ENCODE measurements around the gene CXCL13. TPM values are rescaled to one million over a fixed set of nuclear protein-coding genes. Genes with fewer than 3 reads are reported as not detected.
A peak's percentile ranks its signal among the peaks of the same experiment; 100 is the strongest.
"Not testable (repeated sequence)": the region's sequence is repeated elsewhere in the genome, so short reads cannot be mapped to it uniquely, and the experiment has no call there.

Gene CXCL13, protein sequence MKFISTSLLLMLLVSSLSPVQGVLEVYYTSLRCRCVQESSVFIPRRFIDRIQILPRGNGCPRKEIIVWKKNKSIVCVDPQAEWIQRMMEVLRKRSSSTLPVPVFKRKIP
- not detected for total RNA-seq

GRCh38 chr4:77605210-77605902 is at the start of gene CXCL13:
CXCL13 (plus strand) TSS chr4:77605820; CDS start chr4:77605866, 46 bp downstream.
- H3K4me3 Mint-ChIP-seq: no peak within 1 kb of the TSS
- H3K27ac Mint-ChIP-seq: no peak within 1 kb of the TSS
- H3K4me1 Mint-ChIP-seq: peaks cover 3% of the 10 kb centered on the region
- H3K36me3 Mint-ChIP-seq: no peaks in the 10 kb centered on the region
- H3K9me3 Mint-ChIP-seq: no peaks in the 10 kb centered on the region
- peaks cover 15% of the 10 kb centered on the region for H3K27me3 Mint-ChIP-seq
- DNase-seq: no peak

DNA sequence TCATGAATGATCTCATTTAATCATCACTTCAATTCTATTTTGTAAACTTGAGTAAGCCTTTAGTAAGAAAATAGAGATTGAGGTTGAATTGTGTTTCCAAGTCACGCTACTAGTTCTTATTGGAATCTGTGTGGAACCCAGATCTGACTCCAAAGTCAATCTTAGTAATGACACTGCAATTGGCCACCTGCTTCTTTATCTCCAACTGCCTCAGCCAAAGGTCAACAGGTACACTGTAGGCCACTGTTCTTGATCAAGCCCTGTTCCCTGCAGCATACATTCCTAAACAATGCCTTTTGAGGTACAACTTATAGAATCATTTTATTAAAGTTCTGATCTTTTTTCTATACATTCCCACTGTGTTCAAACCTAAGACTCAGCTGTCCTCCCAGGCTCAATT is 45.5 kb upstream of the CXCL13 start:
- Mint-ChIP-seq H3K36me3 (no peaks in the 10 kb centered on the region), H3K9me3 (peaks cover 5% of the 10 kb centered on the region), H3K27me3 (peaks cover 18% of the 10 kb centered on the region), H3K4me1 (no peaks in the 10 kb centered on the region), H3K27ac (no peak overlapping the region), H3K4me3 (no peak overlapping the region)
- DNase-seq: no peak

- not testable (repeated sequence) for H3K36me3 Mint-ChIP-seq, H3K9me3 Mint-ChIP-seq, H3K4me1 Mint-ChIP-seq, H3K27ac Mint-ChIP-seq, DNase-seq, H3K4me3 Mint-ChIP-seq
- peaks cover 17% of the 10 kb centered on the region for H3K27me3 Mint-ChIP-seq
Observed at GRCh38 chr4:77561720-77562119, 43.9 kb upstream of the CXCL13 start.

DNA sequence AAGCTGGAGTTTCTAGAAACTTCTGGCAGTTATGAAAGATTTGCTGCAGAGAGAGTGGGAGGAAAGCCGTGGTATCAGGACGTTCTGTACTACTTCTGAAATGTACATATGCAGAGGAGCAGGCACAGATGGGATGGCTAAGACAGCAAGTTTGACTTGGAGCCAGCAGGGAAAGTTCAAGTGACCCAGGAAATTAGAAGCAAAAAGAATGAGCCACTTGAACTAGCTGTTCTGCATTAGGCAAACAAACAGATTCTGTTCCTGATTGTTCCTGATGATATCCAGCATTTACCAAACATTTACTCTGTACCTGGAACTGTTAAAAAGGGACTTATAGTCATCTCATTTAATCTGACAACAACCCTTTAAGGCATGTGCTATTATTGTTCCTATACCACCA is 41.4 kb upstream of the CXCL13 start:
- Mint-ChIP-seq H3K27me3 (peaks cover 34% of the 10 kb centered on the region), H3K4me3 (no peak overlapping the region), H3K4me1 (no peaks in the 10 kb centered on the region), H3K9me3 (peaks cover under 1% of the 10 kb centered on the region), H3K27ac (no peak overlapping the region), H3K36me3 (peaks cover 1% of the 10 kb centered on the region)
- DNase-seq: no peak

DNA sequence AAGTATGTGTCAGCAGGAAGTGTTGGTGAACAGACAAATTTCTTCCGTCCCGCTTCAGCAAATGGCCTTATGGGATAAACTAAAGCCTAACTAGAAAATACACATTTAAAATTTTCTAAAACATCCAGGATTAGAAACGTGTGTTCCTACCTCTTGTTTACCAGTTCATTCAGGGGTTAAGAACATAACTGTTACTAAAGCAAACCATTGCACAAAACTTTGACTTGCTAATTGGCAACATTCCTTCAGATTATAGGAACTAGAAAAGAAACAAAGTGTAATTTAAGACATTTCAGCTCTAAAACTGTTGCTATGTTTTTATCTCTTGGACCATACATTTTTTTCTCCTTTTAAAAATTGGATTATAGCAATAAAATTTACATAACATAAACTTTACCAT is 39.5 kb upstream of the CXCL13 start:
- H3K4me1 Mint-ChIP-seq: no peaks in the 10 kb centered on the region
- no peak overlapping the region for H3K27ac Mint-ChIP-seq
- peaks cover 39% of the 10 kb centered on the region for H3K27me3 Mint-ChIP-seq
- peaks cover 1% of the 10 kb centered on the region for H3K36me3 Mint-ChIP-seq
- no peak overlapping the region for H3K4me3 Mint-ChIP-seq
- no peak for DNase-seq
- H3K9me3 Mint-ChIP-seq: peaks cover 8% of the 10 kb centered on the region

DNA sequence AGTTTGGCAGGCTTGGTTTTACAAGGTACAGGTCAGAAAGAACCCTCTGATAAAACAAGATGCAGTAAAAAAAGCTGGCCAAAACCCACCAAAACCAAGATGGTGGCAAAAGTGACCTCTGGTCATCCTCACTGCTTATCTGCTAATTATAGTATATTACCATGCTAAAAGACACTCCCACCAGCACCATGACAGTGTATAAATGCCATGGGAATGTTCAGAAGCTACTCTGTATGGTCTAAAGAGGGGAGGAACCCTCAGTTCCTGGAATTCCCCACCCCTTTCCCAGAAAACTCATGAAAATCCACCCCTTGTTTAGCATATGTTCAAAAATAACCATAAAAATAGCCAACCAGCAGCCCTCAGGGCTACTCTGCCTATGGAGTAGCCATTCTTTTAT is 38.1 kb upstream of the CXCL13 start:
- H3K36me3 Mint-ChIP-seq: peaks cover 1% of the 10 kb centered on the region
- no peak overlapping the region for H3K27ac Mint-ChIP-seq
- DNase-seq: no peak
- peaks cover 47% of the 10 kb centered on the region for H3K27me3 Mint-ChIP-seq
- no peak overlapping the region for H3K4me3 Mint-ChIP-seq
- no peaks in the 10 kb centered on the region for H3K4me1 Mint-ChIP-seq
- H3K9me3 Mint-ChIP-seq: peaks cover 9% of the 10 kb centered on the region

DNA sequence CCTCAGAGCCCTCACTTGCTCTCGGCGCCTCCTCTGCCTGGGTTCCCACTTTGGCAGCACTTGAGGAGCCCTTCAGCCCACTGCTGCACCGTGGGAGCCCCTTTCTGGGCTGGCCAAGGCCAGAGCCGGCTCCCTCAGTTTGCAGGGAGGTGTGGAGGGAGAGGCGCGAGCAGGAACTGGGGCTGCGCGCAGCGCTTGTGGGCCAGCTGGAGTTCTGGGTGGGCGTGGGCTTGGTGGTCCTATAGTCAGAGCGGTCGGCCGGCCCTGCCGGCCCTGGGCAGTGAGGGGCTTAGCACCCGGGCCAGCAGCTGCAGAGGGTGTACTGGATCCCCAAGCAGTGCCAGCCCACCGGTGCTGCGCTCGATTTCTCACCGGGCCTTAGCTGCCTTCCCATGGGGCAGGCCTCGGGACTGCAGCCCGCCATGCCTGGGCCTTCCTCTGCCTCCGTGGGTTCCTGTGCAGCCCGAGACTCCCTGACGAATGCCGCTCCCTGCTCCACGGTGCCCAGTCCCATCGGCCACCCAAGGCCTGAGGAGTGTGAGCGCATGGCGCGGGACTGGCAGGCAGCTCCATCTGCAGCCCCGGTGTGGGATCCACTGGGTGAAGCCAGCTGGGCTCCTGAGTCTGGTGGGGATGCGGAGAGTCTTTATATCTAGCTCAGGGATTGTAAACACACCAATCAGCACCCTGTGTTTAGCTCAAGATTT is 35.0 kb upstream of the CXCL13 start:
- not testable (repeated sequence) for H3K36me3 Mint-ChIP-seq, H3K27ac Mint-ChIP-seq, H3K4me1 Mint-ChIP-seq, DNase-seq, H3K4me3 Mint-ChIP-seq
- Mint-ChIP-seq H3K27me3 (peaks cover 48% of the 10 kb centered on the region), H3K9me3 (peaks cover 13% of the 10 kb centered on the region)

GRCh38 chr4:77576351-77576750 is 29.3 kb upstream of the CXCL13 start:
- no peak for DNase-seq
- H3K36me3 Mint-ChIP-seq: no peaks in the 10 kb centered on the region
- H3K4me1 Mint-ChIP-seq: peaks cover 10% of the 10 kb centered on the region
- H3K27me3 Mint-ChIP-seq: peaks cover 33% of the 10 kb centered on the region
- H3K9me3 Mint-ChIP-seq: peaks cover 7% of the 10 kb centered on the region
- no peak overlapping the region for H3K27ac Mint-ChIP-seq
- no peak overlapping the region for H3K4me3 Mint-ChIP-seq

DNA sequence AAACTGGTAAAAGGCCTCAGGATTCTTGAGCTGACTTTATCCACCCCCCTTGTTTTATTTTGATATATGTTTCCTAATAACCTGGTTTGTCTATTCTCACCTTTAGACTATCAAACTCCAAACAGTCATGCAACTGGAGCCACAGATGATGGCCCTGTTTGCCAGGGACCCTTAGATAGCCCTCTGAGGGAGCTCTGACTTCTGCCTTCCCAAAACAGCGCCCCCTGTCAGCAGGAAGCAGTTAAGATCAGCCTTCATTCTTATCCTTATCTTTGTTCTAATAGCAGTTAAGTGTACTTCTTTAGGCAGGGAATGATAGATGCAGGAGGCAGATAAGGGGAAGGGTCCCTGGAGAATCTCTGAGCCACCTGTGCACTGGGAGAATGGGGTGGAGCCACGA is 27.5 kb upstream of the CXCL13 start:
- DNase-seq: no peak
- H3K4me1 Mint-ChIP-seq: peaks cover 22% of the 10 kb centered on the region
- H3K36me3 Mint-ChIP-seq: peaks cover 2% of the 10 kb centered on the region
- H3K9me3 Mint-ChIP-seq: peaks cover 1% of the 10 kb centered on the region
- H3K27me3 Mint-ChIP-seq: peaks cover 27% of the 10 kb centered on the region
- no peak overlapping the region for H3K4me3 Mint-ChIP-seq
- no peak overlapping the region for H3K27ac Mint-ChIP-seq

DNA sequence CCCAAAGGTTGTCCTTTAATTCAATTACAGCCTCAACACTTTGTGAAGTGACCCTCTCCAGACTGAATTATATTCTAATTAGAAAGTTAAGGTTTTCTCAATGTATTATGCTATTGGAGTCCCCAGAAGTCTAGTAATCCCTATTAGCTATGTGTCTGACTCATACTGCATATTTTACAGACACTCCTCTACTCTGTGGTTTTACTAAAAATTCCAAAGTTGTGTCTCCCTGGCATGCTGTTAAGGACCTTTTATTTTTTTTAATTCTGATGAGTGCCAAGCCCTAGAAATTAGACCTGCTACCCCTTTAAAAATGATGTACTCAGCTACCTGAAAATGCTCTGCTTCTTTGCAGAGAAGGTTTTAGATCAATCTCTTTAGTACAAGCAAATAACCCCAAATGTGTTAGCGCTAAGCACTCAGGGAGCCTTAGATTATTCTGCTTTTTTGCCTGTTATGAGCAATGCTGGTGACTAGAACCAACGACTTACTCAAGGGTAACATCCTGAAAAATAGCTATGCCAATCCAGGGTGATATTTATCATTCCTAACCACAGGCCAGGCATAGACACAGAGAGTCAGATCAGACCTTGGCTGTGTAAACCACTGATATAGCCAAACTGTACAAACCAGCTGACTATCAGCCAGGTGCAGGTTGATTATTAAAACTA is 26.1 kb upstream of the CXCL13 start:
- Mint-ChIP-seq H3K9me3 (peaks cover 5% of the 10 kb centered on the region), H3K27me3 (peaks cover 34% of the 10 kb centered on the region), H3K4me1 (peaks cover 22% of the 10 kb centered on the region), H3K27ac (no peak overlapping the region), H3K4me3 (no peak overlapping the region), H3K36me3 (peaks cover 5% of the 10 kb centered on the region)
- no peak for DNase-seq

DNA sequence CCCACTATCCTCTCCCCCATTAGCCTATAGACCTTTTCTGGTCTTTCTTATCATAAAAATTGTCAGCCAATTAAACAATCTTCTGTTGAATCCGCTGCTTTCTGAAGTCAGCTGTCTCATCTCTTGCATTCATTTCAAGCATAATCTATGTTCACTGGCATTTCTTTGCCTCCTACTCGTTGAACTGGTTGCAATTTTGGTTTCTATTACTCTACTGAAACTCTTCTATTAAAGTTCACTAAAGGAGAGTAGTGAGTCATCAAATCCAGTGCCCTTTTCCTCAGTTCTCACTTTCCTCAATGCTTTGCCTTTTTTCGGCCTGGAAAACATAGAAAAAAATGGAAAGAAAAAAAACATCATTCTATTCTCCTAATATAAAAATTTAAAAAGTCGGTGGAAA is 23.9 kb upstream of the CXCL13 start:
- Mint-ChIP-seq H3K27ac (peak overlapping the region; percentile 84), H3K9me3 (peaks cover 5% of the 10 kb centered on the region), H3K27me3 (peaks cover 31% of the 10 kb centered on the region), H3K4me1 (peaks cover 30% of the 10 kb centered on the region), H3K4me3 (peak overlapping the region; percentile 62), H3K36me3 (peaks cover 5% of the 10 kb centered on the region)
- DNase-seq: no peak

DNA sequence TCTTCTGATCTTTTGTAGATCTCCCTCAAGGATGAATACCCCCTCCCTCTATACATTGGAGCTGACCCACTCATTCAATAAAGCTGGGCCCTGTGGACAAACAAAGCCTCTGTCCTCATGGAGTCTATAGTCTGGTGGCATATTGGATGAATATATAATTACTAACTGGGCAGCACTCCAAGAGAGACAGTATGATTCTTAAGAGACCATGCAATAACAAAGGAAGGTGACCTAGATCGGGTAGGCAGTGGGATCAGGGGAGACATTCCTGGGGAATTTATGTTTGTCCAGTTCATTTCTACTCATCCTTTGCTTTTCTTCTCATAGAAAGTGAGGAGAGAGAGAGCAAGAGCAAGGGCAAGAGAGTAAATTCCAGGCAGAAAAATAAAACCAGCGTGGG is 23.5 kb upstream of the CXCL13 start:
- H3K4me3 Mint-ChIP-seq: no peak overlapping the region
- H3K4me1 Mint-ChIP-seq: peaks cover 32% of the 10 kb centered on the region
- H3K27me3 Mint-ChIP-seq: peaks cover 31% of the 10 kb centered on the region
- H3K36me3 Mint-ChIP-seq: peaks cover 5% of the 10 kb centered on the region
- DNase-seq: no peak
- H3K27ac Mint-ChIP-seq: no peak overlapping the region
- H3K9me3 Mint-ChIP-seq: peaks cover 5% of the 10 kb centered on the region

- no peak overlapping the region for H3K4me3 Mint-ChIP-seq
- peaks cover 5% of the 10 kb centered on the region for H3K9me3 Mint-ChIP-seq
- DNase-seq: no peak
- peaks cover 30% of the 10 kb centered on the region for H3K27me3 Mint-ChIP-seq
- peaks cover 38% of the 10 kb centered on the region for H3K4me1 Mint-ChIP-seq
- peaks cover 5% of the 10 kb centered on the region for H3K36me3 Mint-ChIP-seq
- H3K27ac Mint-ChIP-seq: no peak overlapping the region
Observed at GRCh38 chr4:77582711-77583110, 22.9 kb upstream of the CXCL13 start.

- Mint-ChIP-seq H3K36me3 (peaks cover 3% of the 10 kb centered on the region), H3K4me1 (peaks cover 43% of the 10 kb centered on the region), H3K27ac (peak overlapping the region; percentile 79), H3K27me3 (peaks cover 18% of the 10 kb centered on the region), H3K9me3 (peaks cover 3% of the 10 kb centered on the region), H3K4me3 (no peak overlapping the region)
- DNase-seq: peak; percentile 78
Observed at GRCh38 chr4:77586951-77587383, 18.7 kb upstream of the CXCL13 start.

GRCh38 chr4:77590482-77590881 is 15.1 kb upstream of the CXCL13 start:
- Mint-ChIP-seq H3K27me3 (peaks cover 4% of the 10 kb centered on the region), H3K4me1 (peaks cover 65% of the 10 kb centered on the region), H3K36me3 (no peaks in the 10 kb centered on the region), H3K9me3 (no peaks in the 10 kb centered on the region), H3K27ac (no peak overlapping the region), H3K4me3 (no peak overlapping the region)
- no peak for DNase-seq

Measured in activated naive CD8-positive, alpha-beta T cell treated with anti-CD3 and anti-CD28 coated beads for 36 hours (primary cell).